Measurements from ENCODE around the gene CCM2L.

Gene CCM2L

DNA sequence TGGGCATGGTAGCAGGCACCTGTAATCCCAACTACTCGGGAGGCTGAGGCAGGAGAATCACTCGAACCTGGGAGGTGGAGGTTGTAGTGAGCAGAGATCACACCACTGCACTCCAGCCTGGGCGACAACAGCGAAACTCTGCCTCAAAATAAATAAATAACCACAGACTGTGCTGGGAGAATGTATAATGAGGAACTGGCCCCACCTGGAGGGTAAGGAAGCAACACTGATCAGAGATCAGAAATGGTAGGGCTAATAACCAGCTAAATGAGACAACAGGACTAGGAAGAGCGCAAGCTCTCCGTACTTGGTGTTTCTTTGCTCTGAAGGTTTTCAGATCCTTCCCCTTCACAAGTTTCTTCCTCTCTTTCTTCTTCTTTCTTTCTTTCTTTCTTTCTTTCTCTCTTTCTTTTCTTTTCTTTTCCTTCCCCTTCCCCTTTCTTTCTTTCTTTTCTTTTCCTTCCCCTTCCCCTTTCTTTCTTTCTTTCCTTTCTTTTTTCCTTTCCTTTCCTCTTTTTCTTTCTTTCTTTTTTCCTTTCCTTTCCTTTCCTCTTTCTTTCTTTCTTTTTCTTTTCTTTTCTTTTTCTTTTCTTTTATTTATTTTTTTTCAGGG is 14.6 kb downstream of the CCM2L start:
- Histone ChIP-seq H3F3A (ENCODE audit: insufficient read depth, low read length) (no peaks in the 10 kb centered on the region), H3K4me3 (ENCODE audit: low read depth, low read length, poor library complexity, severe bottlenecking) (no peak overlapping the region), H3K9ac (ENCODE audit: low read length) (no peak overlapping the region), H4K20me1 (ENCODE audit: insufficient read depth, low read length) (no peaks in the 10 kb centered on the region), H3K4me2 (ENCODE audit: low read length) (no peak overlapping the region), H3K79me2 (ENCODE audit: insufficient read depth, low read length) (no peaks in the 10 kb centered on the region), H2AFZ (ENCODE audit: low read length) (no peak overlapping the region), H3K36me3 (ENCODE audit: insufficient read depth, low read length) (no peaks in the 10 kb centered on the region), H3K27me3 (ENCODE audit: insufficient read depth, low read length) (peaks cover 11% of the 10 kb centered on the region), H3K4me1 (ENCODE audit: insufficient read depth, low read length, severe bottlenecking) (no peaks in the 10 kb centered on the region), H3K9me2 (ENCODE audit: low read depth, low read length) (no peaks in the 10 kb centered on the region), H3K9me3 (ENCODE audit: low read length) (no peaks in the 10 kb centered on the region), H3K27ac (ENCODE audit: low read depth, low read length, poor library complexity, severe bottlenecking) (no peak overlapping the region)
- TF ChIP-seq, protein P1, sequence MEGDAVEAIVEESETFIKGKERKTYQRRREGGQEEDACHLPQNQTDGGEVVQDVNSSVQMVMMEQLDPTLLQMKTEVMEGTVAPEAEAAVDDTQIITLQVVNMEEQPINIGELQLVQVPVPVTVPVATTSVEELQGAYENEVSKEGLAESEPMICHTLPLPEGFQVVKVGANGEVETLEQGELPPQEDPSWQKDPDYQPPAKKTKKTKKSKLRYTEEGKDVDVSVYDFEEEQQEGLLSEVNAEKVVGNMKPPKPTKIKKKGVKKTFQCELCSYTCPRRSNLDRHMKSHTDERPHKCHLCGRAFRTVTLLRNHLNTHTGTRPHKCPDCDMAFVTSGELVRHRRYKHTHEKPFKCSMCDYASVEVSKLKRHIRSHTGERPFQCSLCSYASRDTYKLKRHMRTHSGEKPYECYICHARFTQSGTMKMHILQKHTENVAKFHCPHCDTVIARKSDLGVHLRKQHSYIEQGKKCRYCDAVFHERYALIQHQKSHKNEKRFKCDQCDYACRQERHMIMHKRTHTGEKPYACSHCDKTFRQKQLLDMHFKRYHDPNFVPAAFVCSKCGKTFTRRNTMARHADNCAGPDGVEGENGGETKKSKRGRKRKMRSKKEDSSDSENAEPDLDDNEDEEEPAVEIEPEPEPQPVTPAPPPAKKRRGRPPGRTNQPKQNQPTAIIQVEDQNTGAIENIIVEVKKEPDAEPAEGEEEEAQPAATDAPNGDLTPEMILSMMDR (IDR thresholded peaks at IDR 0.05; ENCODE audit: low read length): no peak
- TF ChIP-seq EZH2 (IDR thresholded peaks at IDR 0.05; ENCODE audit: borderline replicate concordance, low read length): no peak

DNA sequence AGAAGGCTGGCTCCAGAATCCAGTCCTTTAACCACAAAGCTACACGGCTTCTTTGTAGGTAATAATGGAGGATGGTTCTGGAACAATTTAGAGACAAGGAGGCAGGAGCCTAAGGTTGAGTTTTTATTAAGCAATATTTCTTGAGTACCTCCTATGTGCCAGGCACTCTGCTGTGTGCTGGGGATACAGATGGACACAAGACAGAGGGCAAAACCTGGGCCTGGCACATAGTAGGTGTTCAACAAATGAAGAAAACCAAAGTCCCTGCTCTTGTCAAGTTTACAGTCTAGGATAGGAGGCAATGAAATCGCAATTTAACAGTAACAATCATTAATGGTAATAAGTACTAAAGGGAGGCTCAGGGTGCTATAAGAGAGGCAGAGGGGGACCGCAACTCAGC is 17.4 kb downstream of the CCM2L start:
- Histone ChIP-seq H3K9ac (ENCODE audit: low read length) (no peak overlapping the region), H3K27ac (ENCODE audit: low read depth, low read length, poor library complexity, severe bottlenecking) (no peak overlapping the region), H3K4me2 (ENCODE audit: low read length) (no peak overlapping the region), H3K9me2 (ENCODE audit: low read depth, low read length) (no peaks in the 10 kb centered on the region), H4K20me1 (ENCODE audit: insufficient read depth, low read length) (no peaks in the 10 kb centered on the region), H3K4me3 (ENCODE audit: low read depth, low read length, poor library complexity, severe bottlenecking) (no peak overlapping the region), H2AFZ (ENCODE audit: low read length) (no peak overlapping the region), H3F3A (ENCODE audit: insufficient read depth, low read length) (no peaks in the 10 kb centered on the region), H3K4me1 (ENCODE audit: insufficient read depth, low read length, severe bottlenecking) (no peaks in the 10 kb centered on the region), H3K36me3 (ENCODE audit: insufficient read depth, low read length) (no peaks in the 10 kb centered on the region), H3K9me3 (ENCODE audit: low read length) (no peaks in the 10 kb centered on the region), H3K27me3 (ENCODE audit: insufficient read depth, low read length) (peaks cover 6% of the 10 kb centered on the region), H3K79me2 (ENCODE audit: insufficient read depth, low read length) (no peaks in the 10 kb centered on the region)
- TF ChIP-seq, protein P1 (IDR thresholded peaks at IDR 0.05; ENCODE audit: low read length): no peak
- TF ChIP-seq EZH2 (IDR thresholded peaks at IDR 0.05; ENCODE audit: borderline replicate concordance, low read length): no peak

DNA sequence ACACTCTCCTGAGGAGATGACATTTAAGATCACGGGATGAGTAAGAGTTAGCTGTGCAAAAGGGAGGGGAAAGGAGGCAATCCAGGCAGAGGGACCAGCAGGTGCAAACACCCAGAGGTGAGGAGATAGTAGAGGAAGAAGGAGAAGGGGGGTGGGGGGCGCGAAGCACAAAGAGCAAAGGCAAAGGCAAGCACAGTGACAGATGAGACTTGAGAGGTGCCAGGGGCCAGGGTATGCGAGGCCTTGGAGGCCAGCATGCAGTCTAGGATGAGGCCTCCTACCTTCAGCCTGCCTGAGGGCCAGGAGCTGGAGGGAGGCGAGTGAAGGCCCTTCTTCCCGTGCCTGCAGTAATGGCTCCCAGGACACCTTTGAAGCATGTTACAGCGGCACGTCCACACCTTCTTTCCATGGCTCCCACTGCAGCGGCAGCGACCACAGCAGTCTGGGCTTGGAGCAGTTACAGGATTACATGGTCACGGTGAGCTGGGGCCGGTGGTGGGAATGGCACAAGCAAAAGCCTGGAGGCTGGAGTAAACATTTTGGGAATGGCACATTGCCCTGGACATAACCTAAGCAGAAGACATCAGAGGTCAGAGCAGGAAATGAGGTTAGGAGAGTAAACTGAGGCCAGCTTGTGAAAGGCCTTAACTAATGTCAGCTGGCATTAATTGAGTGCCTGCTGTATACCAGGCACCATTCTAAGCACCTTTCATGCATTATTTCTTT is 18.6 kb downstream of the CCM2L start:
- no peak overlapping the region for H2AFZ ChIP-seq (ENCODE audit: low read length)
- no peak for TF ChIP-seq EZH2 (IDR thresholded peaks at IDR 0.05; ENCODE audit: borderline replicate concordance, low read length)
- TF ChIP-seq, protein P1 (IDR thresholded peaks at IDR 0.05; ENCODE audit: low read length): no peak
- H3K9me2 ChIP-seq (ENCODE audit: low read depth, low read length): no peaks in the 10 kb centered on the region
- no peaks in the 10 kb centered on the region for H3K4me1 ChIP-seq (ENCODE audit: insufficient read depth, low read length, severe bottlenecking)
- H3K9ac ChIP-seq (ENCODE audit: low read length): no peak overlapping the region
- H3K79me2 ChIP-seq (ENCODE audit: insufficient read depth, low read length): no peaks in the 10 kb centered on the region
- no peak overlapping the region for H3K27ac ChIP-seq (ENCODE audit: low read depth, low read length, poor library complexity, severe bottlenecking)
- no peaks in the 10 kb centered on the region for H3K9me3 ChIP-seq (ENCODE audit: low read length)
- H3K4me3 ChIP-seq (ENCODE audit: low read depth, low read length, poor library complexity, severe bottlenecking): no peak overlapping the region
- H3F3A ChIP-seq (ENCODE audit: insufficient read depth, low read length): no peaks in the 10 kb centered on the region
- H4K20me1 ChIP-seq (ENCODE audit: insufficient read depth, low read length): no peaks in the 10 kb centered on the region
- no peak overlapping the region for H3K4me2 ChIP-seq (ENCODE audit: low read length)
- peaks cover 6% of the 10 kb centered on the region for H3K27me3 ChIP-seq (ENCODE audit: insufficient read depth, low read length)
- no peaks in the 10 kb centered on the region for H3K36me3 ChIP-seq (ENCODE audit: insufficient read depth, low read length)

Measured in OCI-LY1 (cell line).